ENCODE data around the gene GRK5. TPM values are rescaled to one million over a fixed set of nuclear protein-coding genes. Genes with fewer than 3 reads are reported as not detected.
A peak's percentile ranks its signal among the peaks of the same experiment; 100 is the strongest.

GRK5 gene
- total RNA-seq, 2 donors from 2014 or later = 4.8 to 10.6 TPM

GRCh38 chr10:119370111-119370741 is 162.9 kb downstream of the GRK5 start:
- Histone ChIP-seq H3K9me3 (no peaks in the 10 kb centered on the region), H3K27ac (peak overlapping the region; percentile 63 to 64), H3K27me3 (replicated peaks; ENCODE audit: insufficient read depth) (no peaks in the 10 kb centered on the region), H3K4me3 (no peak overlapping the region), H3K4me1 (replicated peaks) (no peaks in the 10 kb centered on the region), H3K36me3 (no peaks in the 10 kb centered on the region)
- intact Hi-C loops (cut with DNase I) = loop anchor here (5.0 kb wide), 1 partner anchor 42 kb away; no protein-coding TSS in a partner anchor
- TF ChIP-seq POLR2AphosphoS5 (IDR thresholded peaks at IDR 0.05) (no peak), CTCF (IDR thresholded peaks at IDR 0.05) (no peak), POLR2A (IDR thresholded peaks at IDR 0.05) (no peak)
- no peak for DNase-seq (ENCODE audit: low spot score)
- WGBS = 33% methylated on average over 16 of the region's 16 CpGs

GRCh38 chr10:119370972-119371703 is 163.8 kb downstream of the GRK5 start:
- TF ChIP-seq CTCF (IDR thresholded peaks at IDR 0.05) (no peak), POLR2AphosphoS5 (IDR thresholded peaks at IDR 0.05) (no peak), POLR2A (IDR thresholded peaks at IDR 0.05) (no peak)
- DNase-seq (ENCODE audit: low spot score) = no peak
- Histone ChIP-seq H3K9me3 (no peaks in the 10 kb centered on the region), H3K4me3 (no peak overlapping the region), H3K36me3 (no peaks in the 10 kb centered on the region), H3K27ac (peak overlapping the region; percentile 63 to 64), H3K27me3 (replicated peaks; ENCODE audit: insufficient read depth) (no peaks in the 10 kb centered on the region), H3K4me1 (replicated peaks) (no peaks in the 10 kb centered on the region)
- intact Hi-C loops (cut with DNase I) = loop anchor here (5.0 kb wide), 1 partner anchor 41 kb away; no protein-coding TSS in a partner anchor
- 33% methylated on average over 24 of the region's 24 CpGs for WGBS

DNA sequence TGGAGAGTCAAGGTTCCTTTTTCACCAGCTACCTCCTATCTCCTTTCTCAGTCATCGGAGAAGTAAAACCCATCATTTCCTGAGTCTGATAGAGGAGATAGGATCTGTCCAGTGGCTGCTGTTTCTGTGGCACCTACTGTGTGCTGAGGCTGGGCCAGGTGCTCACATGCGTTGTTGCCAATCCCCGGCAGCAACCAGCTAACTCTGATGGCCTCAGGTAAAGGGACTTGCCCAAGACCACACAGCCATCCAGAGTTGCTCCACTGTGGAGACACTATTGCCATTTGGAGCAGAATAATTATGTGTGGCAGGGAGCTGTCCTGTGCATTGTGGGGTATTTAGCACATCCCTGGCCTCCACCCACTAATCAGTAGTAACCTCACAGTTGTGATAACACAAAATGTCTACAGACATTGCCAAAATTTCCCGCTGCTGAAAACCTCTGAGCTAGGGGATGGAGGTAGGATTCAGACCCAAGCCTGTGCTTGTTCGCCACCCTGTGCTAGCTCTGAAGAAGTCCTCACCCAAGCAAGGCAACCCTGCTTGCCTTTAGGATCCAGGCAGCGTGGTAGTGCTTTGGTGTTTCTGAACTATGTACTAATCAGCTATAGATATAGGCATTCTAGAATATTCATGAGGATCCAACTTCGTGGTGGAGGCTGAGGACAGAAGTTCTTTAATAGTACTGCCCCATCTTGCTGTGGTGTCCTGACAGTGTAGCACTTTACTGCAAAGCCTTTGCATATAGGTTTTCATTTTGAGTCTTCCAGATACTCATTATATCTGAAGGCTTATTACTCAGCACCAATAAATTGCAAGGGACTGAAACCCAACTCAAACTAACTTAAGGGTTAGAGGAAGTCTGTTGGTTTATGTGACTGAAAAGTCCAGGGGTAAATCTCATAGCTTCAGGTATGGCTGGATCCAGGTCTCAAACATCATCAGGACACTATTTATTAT is 164.6 kb downstream of the GRK5 start:
- TF ChIP-seq CTCF (IDR thresholded peaks at IDR 0.05) = no peak
- TF ChIP-seq POLR2AphosphoS5 (IDR thresholded peaks at IDR 0.05) = no peak
- TF ChIP-seq POLR2A (IDR thresholded peaks at IDR 0.05) = no peak
- Histone ChIP-seq H3K4me3 (no peak overlapping the region), H3K27me3 (replicated peaks; ENCODE audit: insufficient read depth) (no peaks in the 10 kb centered on the region), H3K36me3 (no peaks in the 10 kb centered on the region), H3K4me1 (replicated peaks) (no peaks in the 10 kb centered on the region), H3K27ac (peak overlapping the region; percentile 63 to 64), H3K9me3 (no peaks in the 10 kb centered on the region)
- DNase-seq (ENCODE audit: low spot score) = no peak
- intact Hi-C loops (cut with DNase I) = loop anchor here (5.0 kb wide), 1 partner anchor 40 kb away; no protein-coding TSS in a partner anchor
- 92% methylated on average over 7 of the region's 7 CpGs for WGBS

DNA sequence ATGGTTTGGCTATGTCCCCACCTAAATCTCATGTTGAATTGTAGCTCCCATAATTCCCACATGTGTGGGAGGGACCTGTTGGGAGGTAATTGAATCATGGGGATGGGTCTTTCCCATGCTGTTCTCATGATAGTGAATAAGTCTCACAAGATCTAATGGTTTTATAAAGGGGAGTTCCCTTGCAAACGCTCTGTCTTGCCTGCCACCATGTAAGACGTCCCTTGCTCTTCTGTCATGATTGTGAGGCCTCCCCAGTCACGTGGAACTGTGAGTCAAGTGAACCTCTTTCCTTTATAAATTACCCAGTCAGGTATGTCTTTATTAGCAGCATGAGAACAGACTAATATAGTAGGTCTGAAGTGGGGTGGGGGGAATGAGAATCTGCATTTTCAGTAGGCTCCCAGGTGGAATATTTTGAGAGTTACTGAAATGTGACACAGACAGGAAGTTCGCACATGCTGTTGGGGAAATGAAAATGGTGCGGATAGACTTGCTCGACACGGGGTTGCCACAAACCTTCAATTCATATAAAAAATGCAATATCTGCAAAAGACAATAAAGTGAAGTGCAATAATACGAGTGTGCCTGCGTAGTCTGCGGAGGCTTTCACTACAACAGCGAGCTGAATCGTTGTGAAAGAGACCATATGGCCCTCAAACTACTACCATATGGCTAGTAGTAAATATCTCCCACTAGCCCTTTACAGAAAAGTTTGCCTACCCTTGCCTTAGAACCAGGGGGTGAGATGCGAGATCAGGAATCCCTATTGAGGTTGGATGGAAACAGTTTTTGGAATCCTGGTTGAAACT is 166.1 kb downstream of the GRK5 start:
- H3K9me3 ChIP-seq = no peaks in the 10 kb centered on the region
- no peaks in the 10 kb centered on the region for H3K27me3 ChIP-seq (replicated peaks; ENCODE audit: insufficient read depth)
- intact Hi-C loops (cut with DNase I) = loop anchor here (5.0 kb wide), 1 partner anchor 39 kb away; no protein-coding TSS in a partner anchor
- H3K4me3 ChIP-seq = no peak overlapping the region
- DNase-seq (ENCODE audit: low spot score) = no peak
- no peak for TF ChIP-seq POLR2A (IDR thresholded peaks at IDR 0.05)
- TF ChIP-seq POLR2AphosphoS5 (IDR thresholded peaks at IDR 0.05) = no peak
- TF ChIP-seq CTCF (IDR thresholded peaks at IDR 0.05) = no peak
- WGBS = 87% methylated on average over 13 of the region's 13 CpGs
- no peaks in the 10 kb centered on the region for H3K4me1 ChIP-seq (replicated peaks)
- H3K27ac ChIP-seq = no peak overlapping the region
- no peaks in the 10 kb centered on the region for H3K36me3 ChIP-seq

All from prostate gland (tissue), 2 donors.